ENCODE measurements around the gene MMP11.

The MMP11 gene

DNA sequence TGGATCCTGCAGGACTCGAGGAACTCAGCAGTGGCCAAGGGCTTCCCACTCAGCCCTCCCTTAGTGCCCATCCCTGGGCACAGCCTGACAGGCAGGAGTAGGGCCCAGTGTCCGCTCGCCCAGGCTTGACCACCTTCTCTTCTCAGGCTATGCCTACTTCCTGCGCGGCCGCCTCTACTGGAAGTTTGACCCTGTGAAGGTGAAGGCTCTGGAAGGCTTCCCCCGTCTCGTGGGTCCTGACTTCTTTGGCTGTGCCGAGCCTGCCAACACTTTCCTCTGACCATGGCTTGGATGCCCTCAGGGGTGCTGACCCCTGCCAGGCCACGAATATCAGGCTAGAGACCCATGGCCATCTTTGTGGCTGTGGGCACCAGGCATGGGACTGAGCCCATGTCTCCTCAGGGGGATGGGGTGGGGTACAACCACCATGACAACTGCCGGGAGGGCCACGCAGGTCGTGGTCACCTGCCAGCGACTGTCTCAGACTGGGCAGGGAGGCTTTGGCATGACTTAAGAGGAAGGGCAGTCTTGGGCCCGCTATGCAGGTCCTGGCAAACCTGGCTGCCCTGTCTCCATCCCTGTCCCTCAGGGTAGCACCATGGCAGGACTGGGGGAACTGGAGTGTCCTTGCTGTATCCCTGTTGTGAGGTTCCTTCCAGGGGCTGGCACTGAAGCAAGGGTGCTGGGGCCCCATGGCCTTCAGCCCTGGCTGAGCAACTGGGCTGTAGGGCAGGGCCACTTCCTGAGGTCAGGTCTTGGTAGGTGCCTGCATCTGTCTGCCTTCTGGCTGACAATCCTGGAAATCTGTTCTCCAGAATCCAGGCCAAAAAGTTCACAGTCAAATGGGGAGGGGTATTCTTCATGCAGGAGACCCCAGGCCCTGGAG, 10.9 kb downstream of the MMP11 start:
- TF ChIP-seq, protein P1, sequence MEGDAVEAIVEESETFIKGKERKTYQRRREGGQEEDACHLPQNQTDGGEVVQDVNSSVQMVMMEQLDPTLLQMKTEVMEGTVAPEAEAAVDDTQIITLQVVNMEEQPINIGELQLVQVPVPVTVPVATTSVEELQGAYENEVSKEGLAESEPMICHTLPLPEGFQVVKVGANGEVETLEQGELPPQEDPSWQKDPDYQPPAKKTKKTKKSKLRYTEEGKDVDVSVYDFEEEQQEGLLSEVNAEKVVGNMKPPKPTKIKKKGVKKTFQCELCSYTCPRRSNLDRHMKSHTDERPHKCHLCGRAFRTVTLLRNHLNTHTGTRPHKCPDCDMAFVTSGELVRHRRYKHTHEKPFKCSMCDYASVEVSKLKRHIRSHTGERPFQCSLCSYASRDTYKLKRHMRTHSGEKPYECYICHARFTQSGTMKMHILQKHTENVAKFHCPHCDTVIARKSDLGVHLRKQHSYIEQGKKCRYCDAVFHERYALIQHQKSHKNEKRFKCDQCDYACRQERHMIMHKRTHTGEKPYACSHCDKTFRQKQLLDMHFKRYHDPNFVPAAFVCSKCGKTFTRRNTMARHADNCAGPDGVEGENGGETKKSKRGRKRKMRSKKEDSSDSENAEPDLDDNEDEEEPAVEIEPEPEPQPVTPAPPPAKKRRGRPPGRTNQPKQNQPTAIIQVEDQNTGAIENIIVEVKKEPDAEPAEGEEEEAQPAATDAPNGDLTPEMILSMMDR (conservative IDR thresholded peaks at IDR 0.05; ENCODE audit: control insufficient read depth, insufficient read depth, low read depth, low read length) = no peak
- H3K4me3 ChIP-seq (ENCODE audit: control insufficient read depth, low read depth, low read length) = no peak overlapping the region
- no peak for DNase-seq (ENCODE audit: low read depth)

DNA sequence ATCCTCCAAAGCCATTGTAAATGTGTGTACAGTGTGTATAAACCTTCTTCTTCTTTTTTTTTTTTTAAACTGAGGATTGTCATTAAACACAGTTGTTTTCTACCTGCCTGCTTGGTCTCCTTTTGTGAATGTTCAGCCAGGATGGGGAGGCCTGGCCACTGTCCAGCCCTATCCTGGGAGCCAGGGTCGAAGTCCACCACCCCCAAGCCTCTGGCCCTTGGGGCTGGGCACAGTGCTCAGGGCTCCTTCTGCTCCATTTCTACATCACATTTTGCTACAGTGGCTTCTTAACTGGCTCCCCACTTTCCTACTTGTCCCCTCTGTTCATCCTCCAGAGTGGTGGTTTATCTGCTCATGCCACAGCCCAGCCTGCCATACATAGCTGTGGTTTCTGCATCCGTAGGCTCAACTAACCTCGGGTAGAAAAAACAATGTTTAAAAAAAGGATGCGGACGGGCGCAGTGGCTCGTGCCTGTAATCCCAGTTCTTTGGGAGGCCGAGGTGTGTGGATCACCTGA, 11.6 kb downstream of the MMP11 start:
- DNase-seq (ENCODE audit: low read depth) = no peak
- no peak overlapping the region for H3K4me3 ChIP-seq (ENCODE audit: control insufficient read depth, low read depth, low read length)
- TF ChIP-seq, protein P1 (conservative IDR thresholded peaks at IDR 0.05; ENCODE audit: control insufficient read depth, insufficient read depth, low read depth, low read length) = no peak

DNA sequence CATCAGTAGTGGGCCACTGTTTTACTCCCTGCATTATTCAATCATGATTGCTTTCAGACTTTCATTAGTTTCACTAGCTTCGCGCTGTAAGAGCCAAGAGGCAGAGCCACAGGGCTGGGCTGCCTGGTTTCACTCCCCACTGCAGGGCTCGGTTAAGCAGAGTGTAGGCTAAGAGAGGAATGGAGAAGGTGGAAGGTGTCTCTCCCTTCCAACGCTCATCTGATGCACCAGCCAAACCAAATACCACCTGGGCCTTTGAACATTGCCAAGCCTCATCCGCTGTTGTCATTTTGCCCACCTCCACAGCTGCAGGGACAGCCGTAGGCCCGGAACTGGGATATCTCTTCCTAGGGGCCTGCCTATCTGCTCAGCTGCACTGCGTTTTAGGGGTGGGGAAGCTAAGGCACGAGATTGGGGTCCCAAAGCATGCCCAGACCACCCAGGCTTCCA, 13.6 kb downstream of the MMP11 start:
- peak overlapping the region; percentile 30 for H3K4me3 ChIP-seq (ENCODE audit: control insufficient read depth, low read depth, low read length)
- no peak for DNase-seq (ENCODE audit: low read depth)

DNA sequence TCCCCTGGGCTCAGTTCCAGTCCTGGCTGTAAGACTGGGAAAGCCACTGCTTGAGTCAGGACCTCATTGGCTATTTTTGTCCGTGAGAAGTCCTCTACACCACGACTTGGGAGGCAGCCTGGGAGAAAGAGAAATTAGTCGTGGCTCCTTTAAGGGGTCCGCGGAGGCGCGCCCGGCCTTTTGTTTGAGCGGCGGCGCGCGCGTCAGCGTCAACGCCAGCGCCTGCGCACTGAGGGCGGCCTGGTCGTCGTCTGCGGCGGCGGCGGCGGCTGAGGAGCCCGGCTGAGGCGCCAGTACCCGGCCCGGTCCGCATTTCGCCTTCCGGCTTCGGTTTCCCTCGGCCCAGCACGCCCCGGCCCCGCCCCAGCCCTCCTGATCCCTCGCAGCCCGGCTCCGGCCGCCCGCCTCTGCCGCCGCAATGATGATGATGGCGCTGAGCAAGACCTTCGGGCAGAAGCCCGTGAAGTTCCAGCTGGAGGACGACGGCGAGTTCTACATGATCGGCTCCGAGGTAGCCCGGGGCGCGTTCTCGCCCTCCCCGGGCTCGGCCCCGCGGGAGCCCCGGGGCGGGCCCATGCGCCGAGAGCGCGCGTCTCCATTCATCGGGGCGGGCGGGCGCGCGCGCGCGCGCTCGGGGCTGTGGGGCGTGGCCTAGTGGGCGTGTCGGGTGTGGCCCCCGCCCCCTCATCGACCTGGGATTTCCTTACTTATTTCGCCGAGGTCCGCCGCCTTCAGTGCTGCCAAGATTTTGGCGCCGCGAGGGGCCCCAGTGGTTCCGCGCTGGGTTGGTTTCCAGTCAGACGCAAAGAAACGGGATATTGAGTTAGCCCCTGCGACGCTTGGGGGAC, 14.3 kb downstream of the MMP11 start, which contains the start of gene SMARCB1:
Gene SMARCB1, plus strand, starts transcription at position 215 of the 848 bp plus-strand sequence. Its CDS starts 204 bp downstream, at position 419.
- TF ChIP-seq, protein P1 (conservative IDR thresholded peaks at IDR 0.05; ENCODE audit: control insufficient read depth, insufficient read depth, low read depth, low read length) = no peak
- DNase-seq (ENCODE audit: low read depth) = peak; percentile 89
- H3K4me3 ChIP-seq (ENCODE audit: control insufficient read depth, low read depth, low read length) = peak within 1 kb of the TSS; percentile 71

More for the DNA sequence above, 13.6 kb downstream of the MMP11 start:
- TF ChIP-seq, protein P1 (conservative IDR thresholded peaks at IDR 0.05; ENCODE audit: control insufficient read depth, insufficient read depth, low read depth, low read length) = no peak

DNA sequence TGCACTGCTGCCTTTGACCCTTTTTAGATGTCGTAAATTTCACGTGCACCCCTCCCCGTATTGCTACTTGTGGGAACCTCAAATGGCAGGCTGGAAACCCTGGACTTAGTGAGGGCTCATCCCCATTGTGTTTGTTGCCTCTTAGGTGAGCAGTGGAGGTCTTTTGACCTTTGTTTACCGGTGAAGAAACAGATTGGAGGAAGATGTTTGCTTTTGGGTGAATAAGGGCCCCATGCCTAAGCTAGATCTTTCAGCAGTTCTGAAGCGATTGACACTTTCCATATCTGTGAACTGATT, 14.9 kb downstream of the MMP11 start:
- TF ChIP-seq, protein P1 (conservative IDR thresholded peaks at IDR 0.05; ENCODE audit: control insufficient read depth, insufficient read depth, low read depth, low read length) = no peak

DNA sequence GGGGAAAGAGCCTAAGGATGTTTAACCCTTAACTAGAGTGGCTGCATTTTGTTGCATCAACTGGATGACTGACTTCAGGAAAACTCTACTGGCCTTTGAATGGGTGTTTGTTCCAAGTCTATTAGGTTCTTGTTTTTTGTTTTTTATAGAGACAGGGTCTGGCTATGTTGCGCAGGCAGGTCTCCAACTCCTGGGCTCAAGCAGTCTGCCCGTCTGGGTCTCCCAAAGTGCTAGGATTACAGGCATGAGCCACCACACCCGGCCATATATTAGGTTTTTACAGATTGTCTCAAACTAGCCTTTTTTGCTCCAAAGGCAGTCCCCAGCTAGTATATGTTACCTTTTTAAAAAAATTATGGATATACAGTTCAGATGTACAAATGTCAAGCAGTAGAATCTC, 15.3 kb downstream of the MMP11 start:
- no peak for DNase-seq (ENCODE audit: low read depth)
- TF ChIP-seq, protein P1 (conservative IDR thresholded peaks at IDR 0.05; ENCODE audit: control insufficient read depth, insufficient read depth, low read depth, low read length) = no peak
- H3K4me3 ChIP-seq (ENCODE audit: control insufficient read depth, low read depth, low read length) = peak overlapping the region; percentile 71

More for the DNA sequence above, 14.9 kb downstream of the MMP11 start:
- no peak for DNase-seq (ENCODE audit: low read depth)
- peak overlapping the region; percentile 71 for H3K4me3 ChIP-seq (ENCODE audit: control insufficient read depth, low read depth, low read length)
